Colonic mucosa (tissue), 4 donors: ENCODE data around the gene RAVER2. TPM values are rescaled to one million over a fixed set of nuclear protein-coding genes. Genes with fewer than 3 reads are reported as not detected.

ENCODE experiments used
- DNase-seq: peaks from one replicate; pipeline ENCODE4 v3.0.0-alpha.2; 2020
- H3K27ac ChIP-seq: fragments of 200-600 bp; one replicate; pipeline ENCODE4 v1.8.0; 2021
- H3K27me3 ChIP-seq: fragments of 200-600 bp; one replicate; pipeline ENCODE4 v1.8.0; 2021
- H3K36me3 ChIP-seq: fragments of 200-600 bp; one replicate; pipeline ENCODE4 v1.8.0; 2021
- H3K4me1 ChIP-seq: fragments of 200-600 bp; one replicate; pipeline ENCODE4 v1.8.0; 2021; ENCODE audit warnings: mild to moderate bottlenecking
- H3K4me3 ChIP-seq: fragments of 200-600 bp; one replicate; pipeline ENCODE4 v1.8.0; 2021
- H3K9ac ChIP-seq, 2 donors: one replicate each; pipeline ENCODE4 v1.7.0; 2013; ENCODE audit warnings: control low read depth in 2 of 2, low read depth in 2 of 2, low read length in 2 of 2
- H3K9me3 ChIP-seq: fragments of 200-600 bp; one replicate; pipeline ENCODE4 v1.8.0; 2021
- intact Hi-C: fragments of 100-400 bp; cut with DNase I; formaldehyde crosslinking; loops from one replicate; pipeline ENCODE4 v1.14.1; 2022
- total RNA-seq, 2 donors: library from RNA; stranded (reverse); fragmentation: NEBNext Ultra II Directional in 1 of 2; extraction: Animal tissue kit (Norgen Biotek cat#: 25700) in 1 of 2; gene quantifications; one replicate each; pipeline ENCODE4 v1.2.1, GENCODE V29; 2021
- TF ChIP-seq, protein P1 (sequence below): fragments of 200-600 bp; IDR thresholded peaks from one replicate; pipeline ENCODE4 v1.8.0; 2022; ENCODE audit warnings: antibody characterized with exemption, mild to moderate bottlenecking
- donor health status: healthy.
- donor health status: DM: no; HTN: no; CAD: no.
- donor health status: DM: no; HTN: no; CAD: no.

Gene RAVER2
- total RNA-seq, 2 donors from 2014 or later, result 43.0 to 58.6 TPM

DNA sequence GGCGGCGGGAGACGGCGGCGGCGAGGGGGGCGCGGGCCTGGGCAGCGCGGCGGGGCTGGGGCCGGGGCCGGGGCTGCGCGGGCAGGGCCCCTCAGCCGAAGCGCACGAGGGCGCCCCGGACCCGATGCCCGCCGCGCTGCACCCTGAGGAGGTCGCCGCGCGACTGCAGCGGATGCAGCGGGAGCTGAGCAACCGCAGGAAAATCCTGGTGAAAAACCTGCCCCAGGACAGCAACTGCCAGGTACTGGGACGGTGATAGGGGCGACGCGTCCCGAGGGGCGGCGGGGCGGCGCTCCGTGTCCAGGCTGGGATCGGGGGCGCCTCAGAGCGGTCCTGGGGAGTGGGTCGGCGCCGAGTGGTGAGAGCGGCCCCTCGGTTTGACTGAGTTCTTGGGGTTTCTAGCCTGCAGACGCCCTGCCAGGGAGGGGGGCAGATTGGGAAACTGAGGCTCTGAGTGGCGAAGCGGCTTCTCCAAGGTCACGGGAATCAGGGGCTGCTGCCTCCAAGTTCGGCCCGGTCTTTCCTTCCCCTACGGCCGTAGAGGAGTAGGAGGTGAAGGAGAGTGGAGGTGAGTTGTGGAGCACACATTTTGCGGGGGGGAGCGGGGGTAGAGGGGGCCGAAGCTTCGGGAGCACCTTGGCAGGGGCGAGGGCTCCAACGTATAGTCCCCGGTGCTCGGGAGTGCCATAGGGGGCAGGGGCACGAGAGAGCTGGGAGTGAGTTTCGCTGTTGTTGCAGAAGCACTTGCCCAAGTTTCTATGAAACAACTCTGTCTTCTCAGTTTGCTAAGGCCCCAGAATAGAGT is 508 bp downstream of the RAVER2 start:
- H3K4me1 ChIP-seq, result no peaks in the 10 kb centered on the region
- H3K9me3 ChIP-seq, result no peaks in the 10 kb centered on the region
- TF ChIP-seq, protein P1, sequence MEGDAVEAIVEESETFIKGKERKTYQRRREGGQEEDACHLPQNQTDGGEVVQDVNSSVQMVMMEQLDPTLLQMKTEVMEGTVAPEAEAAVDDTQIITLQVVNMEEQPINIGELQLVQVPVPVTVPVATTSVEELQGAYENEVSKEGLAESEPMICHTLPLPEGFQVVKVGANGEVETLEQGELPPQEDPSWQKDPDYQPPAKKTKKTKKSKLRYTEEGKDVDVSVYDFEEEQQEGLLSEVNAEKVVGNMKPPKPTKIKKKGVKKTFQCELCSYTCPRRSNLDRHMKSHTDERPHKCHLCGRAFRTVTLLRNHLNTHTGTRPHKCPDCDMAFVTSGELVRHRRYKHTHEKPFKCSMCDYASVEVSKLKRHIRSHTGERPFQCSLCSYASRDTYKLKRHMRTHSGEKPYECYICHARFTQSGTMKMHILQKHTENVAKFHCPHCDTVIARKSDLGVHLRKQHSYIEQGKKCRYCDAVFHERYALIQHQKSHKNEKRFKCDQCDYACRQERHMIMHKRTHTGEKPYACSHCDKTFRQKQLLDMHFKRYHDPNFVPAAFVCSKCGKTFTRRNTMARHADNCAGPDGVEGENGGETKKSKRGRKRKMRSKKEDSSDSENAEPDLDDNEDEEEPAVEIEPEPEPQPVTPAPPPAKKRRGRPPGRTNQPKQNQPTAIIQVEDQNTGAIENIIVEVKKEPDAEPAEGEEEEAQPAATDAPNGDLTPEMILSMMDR, result no peak
- H3K27ac ChIP-seq, result peak overlapping the region; percentile 89
- H3K4me3 ChIP-seq, result peak overlapping the region; percentile 88
- H3K36me3 ChIP-seq, result no peaks in the 10 kb centered on the region
- peak overlapping the region; percentile 47 to 96 for H3K9ac ChIP-seq
- no peaks in the 10 kb centered on the region for H3K27me3 ChIP-seq
- DNase-seq, result peak; percentile 53
- intact Hi-C loops, result loop anchor here (2.0 kb wide), 1 partner anchor 79 kb away; no protein-coding TSS in a partner anchor

DNA sequence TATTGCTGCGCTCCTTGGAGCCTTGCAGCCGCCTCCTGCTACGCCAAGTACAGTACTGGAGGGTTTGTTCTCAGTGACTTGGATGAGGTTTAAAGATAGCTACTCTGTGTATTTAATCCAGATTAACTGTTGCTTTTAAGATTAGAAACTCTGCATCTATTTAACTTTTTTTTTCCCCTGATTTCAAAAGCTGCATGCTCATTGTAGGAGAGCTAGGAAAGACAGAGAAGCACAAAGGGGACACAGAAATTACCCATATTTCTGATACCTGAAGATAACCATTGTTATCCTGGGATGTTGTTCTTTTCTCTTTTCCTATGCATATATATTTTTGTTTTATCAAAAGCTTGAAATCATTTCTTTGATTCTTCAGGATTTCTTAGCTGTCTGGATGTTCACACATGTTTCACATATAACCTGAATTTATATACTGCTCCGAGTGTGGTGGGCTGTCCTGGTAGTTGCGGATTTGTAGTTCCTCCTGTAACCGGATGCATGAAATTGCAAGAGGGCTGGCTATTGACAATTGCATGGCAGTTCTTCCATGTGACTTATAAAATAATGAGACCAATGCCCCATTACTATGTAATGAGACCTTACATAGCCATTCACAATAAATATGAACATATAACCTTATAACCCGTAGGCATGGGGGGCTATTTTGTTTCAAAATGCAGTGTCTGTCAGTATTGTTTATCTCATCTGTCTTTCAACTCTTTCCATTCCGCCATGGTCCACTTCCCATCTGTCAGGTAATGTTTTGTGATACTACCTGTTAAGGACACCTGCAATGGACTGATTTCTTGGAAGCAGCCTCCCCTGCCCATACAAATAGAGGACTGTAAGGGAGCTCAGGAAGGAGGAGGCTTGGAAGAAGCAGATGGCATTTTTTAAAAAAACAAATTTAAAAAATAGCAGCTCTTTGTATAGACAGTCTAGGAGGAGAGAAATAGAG is 1.4 kb downstream of the RAVER2 start:
- no peaks in the 10 kb centered on the region for H3K27me3 ChIP-seq
- H3K36me3 ChIP-seq, result no peaks in the 10 kb centered on the region
- DNase-seq, result peak; percentile 46
- TF ChIP-seq, protein P1, result no peak
- H3K4me1 ChIP-seq, result no peaks in the 10 kb centered on the region
- peak overlapping the region; percentile 88 for H3K4me3 ChIP-seq
- intact Hi-C loops, result loop anchor here (2.0 kb wide), 1 partner anchor 79 kb away; no protein-coding TSS in a partner anchor
- peak overlapping the region in 1 of 2 donors; percentile 96 for H3K9ac ChIP-seq
- no peaks in the 10 kb centered on the region for H3K9me3 ChIP-seq
- H3K27ac ChIP-seq, result peak overlapping the region; percentile 89

DNA sequence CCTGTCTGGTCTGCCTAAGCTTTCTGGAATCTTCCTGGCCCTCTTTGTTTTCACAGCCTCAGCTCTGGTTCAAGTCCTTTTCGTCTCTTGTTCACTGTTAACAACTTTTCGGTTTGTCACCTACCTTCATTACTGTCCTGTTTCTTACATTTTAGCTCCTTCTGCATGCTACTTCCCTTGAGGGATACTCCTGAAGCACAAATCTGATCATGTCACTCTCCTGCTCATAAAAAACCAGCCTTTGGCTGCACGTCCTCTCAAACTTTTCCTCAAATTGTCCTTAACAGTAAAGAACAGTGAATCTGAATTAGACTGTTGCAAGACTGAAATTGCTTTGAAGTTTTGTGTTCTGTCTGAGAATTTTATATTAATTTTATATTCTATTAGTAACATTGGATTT is 3.3 kb downstream of the RAVER2 start:
- no peak overlapping the region for H3K4me3 ChIP-seq
- H3K4me1 ChIP-seq, result peaks cover 5% of the 10 kb centered on the region
- intact Hi-C loops, result no loop called here

DNA sequence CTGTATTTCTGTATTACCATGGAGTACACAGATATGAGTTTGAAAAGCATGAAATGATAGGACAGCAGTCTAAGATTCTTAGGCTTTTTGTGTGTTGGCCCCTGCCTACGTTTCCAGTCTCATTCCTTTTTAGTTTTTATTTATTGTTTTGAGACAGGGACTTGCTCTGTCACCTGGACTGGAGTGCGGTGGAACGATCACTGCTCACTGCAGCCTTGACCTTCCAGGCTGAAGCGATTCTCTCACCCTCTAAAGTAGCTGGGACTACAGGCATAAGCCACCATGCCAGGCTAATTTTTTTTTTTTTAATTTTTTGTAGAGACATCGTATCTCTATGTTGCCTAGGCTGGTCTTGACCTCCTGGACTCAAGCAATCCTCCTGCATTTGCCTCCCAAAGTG is 3.8 kb downstream of the RAVER2 start:
- Histone ChIP-seq H3K27me3 (no peaks in the 10 kb centered on the region), H3K9ac (no peak overlapping the region), H3K4me3 (no peak overlapping the region), H3K4me1 (peaks cover 5% of the 10 kb centered on the region), H3K36me3 (no peaks in the 10 kb centered on the region), H3K9me3 (no peaks in the 10 kb centered on the region), H3K27ac (no peak overlapping the region)
- peak; percentile 22 for DNase-seq
- TF ChIP-seq, protein P1, result no peak
- intact Hi-C loops, result no loop called here

More for the DNA sequence above, 3.3 kb downstream of the RAVER2 start:
- no peaks in the 10 kb centered on the region for H3K27me3 ChIP-seq
- no peaks in the 10 kb centered on the region for H3K9me3 ChIP-seq
- H3K9ac ChIP-seq, result peak overlapping the region in 1 of 2 donors; percentile 7
- TF ChIP-seq, protein P1, result no peak
- peak; percentile 24 for DNase-seq
- no peaks in the 10 kb centered on the region for H3K36me3 ChIP-seq
- H3K27ac ChIP-seq, result no peak overlapping the region

DNA sequence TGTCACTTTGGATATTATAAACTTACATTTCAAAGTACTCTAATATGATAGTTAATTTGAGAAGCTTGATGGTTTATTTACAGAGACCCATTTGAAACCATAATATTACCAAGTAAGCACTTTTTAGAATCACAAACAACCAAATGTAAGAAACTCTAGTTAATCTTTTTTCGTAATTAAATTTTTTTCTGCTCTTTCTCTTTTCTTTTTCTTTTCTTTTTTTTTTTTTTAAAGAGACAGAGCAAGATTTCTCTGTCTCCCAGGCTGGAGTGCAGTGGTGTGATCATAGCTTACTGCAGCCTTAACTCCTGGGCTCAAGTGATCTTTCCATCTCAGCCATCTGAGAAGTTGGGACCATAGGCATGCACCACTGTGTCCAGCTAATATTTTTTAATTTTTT is 5.2 kb downstream of the RAVER2 start:
- intact Hi-C loops, result no loop called here
- Histone ChIP-seq H3K4me3 (no peak overlapping the region), H3K27me3 (no peaks in the 10 kb centered on the region), H3K9me3 (no peaks in the 10 kb centered on the region), H3K4me1 (peaks cover 5% of the 10 kb centered on the region), H3K9ac (no peak overlapping the region), H3K27ac (no peak overlapping the region), H3K36me3 (no peaks in the 10 kb centered on the region)
- TF ChIP-seq, protein P1, result no peak
- no peak for DNase-seq
